ENCODE measurements around the gene BACH2. TPM values are rescaled to one million over a fixed set of nuclear protein-coding genes. Genes with fewer than 3 reads are reported as not detected.
A peak's percentile ranks its signal among the peaks of the same experiment; 100 is the strongest.

Gene BACH2
- total and polyA plus RNA-seq, 2 experiments from 2014 or later, result 1.6 to 5.7 TPM

DNA sequence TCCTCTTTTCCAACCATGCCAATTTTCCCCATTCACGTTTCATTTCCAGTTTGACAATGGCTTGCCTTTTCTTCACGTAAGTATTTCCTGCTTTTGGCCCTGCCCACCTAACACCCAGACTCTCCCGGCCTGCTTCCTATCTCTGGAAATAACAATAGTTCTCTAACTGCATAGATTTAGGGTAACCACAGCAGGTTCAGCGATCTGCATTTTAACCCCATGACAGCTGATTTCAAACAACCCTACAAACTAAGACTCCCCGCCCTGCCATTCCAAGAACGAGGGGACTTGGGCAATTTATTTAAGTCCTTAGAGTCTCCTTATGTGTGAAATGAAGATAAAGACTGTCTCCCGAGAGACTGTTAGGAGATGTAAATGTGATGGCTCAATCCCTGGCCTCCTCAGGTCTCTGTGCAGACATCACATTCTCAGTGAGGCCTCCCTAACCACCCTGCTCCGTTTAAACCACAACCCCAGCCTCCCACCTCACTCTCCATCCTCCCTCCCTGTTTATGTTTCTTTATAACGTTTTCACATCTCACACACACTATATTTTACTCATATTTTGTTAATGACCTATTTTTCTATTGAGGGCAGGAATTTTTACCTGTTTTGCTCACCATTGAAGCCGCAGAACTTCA is 267.5 kb downstream of the BACH2 start:
- no peak for TF ChIP-seq EZH2 (IDR thresholded peaks at IDR 0.05; ENCODE audit: low read depth, unreplicated experiment)
- TF ChIP-seq CREB1 (CRISPR knock-in tag; IDR thresholded peaks at IDR 0.05; ENCODE audit: low read depth), result no peak
- Histone ChIP-seq H3K79me2 (replicated peaks; ENCODE audit: insufficient read depth) (no peaks in the 10 kb centered on the region), H3K27ac (ENCODE audit: low read depth) (no peak overlapping the region), H3K4me3 (no peak overlapping the region), H3K9me2 (ENCODE audit: insufficient read depth) (no peaks in the 10 kb centered on the region), H3F3A (replicated peaks; ENCODE audit: low read depth) (no peaks in the 10 kb centered on the region), H3K27me3 (ENCODE audit: insufficient read depth) (no peaks in the 10 kb centered on the region), H2AFZ (no peak overlapping the region), H3K4me1 (ENCODE audit: insufficient read depth) (no peaks in the 10 kb centered on the region; the same call in 1 of the 2 replicates), H3K4me2 (no peak overlapping the region), H4K20me1 (replicated peaks; ENCODE audit: insufficient read depth) (no peaks in the 10 kb centered on the region), H3K36me3 (ENCODE audit: insufficient read depth) (no peaks in the 10 kb centered on the region)
- Mint-ChIP-seq H3K27me3 (ENCODE audit: insufficient read depth, low read depth, poor library complexity) (peaks cover 4% of the 10 kb centered on the region), H3K27ac (no peak overlapping the region), H3K4me1 (peaks cover 8% of the 10 kb centered on the region), H3K4me3 (no peak overlapping the region), H3K9me3 (no peaks in the 10 kb centered on the region), H3K36me3 (ENCODE audit: low read depth) (no peaks in the 10 kb centered on the region)
- ATAC-seq (peak; percentile 45), DNase-seq (ENCODE audit: low spot score) (peak; percentile 21)

DNA sequence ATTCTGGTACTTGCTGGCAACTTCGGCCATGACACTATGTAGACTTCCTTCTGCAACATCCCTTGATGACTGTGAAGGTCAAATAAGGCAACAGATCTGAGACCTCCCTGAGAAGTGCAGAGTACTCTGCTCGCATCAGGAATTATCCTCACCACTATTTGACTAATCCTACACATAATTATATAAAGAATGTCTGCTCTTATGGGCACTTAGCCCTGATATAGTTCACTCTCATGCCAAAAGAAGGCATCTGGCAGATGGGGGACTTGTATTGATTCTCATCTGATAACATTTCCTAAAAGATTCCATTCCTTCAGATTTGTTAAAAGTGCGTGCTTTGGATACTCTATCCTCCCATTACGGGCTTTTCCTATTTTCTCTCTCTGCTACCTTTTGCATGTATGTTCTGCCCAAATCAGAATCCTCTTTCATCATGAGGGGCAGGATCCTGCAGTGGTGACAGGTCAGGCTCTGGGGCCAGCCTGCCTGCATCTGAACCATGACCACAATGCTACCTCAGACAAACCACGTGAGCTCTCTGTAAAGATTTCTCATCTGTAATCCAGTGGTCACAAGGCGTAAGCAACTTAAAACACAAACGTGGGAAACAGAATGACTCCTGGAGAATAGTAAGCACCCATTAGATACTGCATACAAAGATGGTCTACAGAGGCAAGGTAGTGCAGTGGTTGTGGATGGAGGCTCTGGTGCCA is 268.4 kb downstream of the BACH2 start:
- no peaks in the 10 kb centered on the region for H3K79me2 ChIP-seq (replicated peaks; ENCODE audit: insufficient read depth)
- no peaks in the 10 kb centered on the region for H3K36me3 ChIP-seq (ENCODE audit: insufficient read depth)
- no peaks in the 10 kb centered on the region; the same call in 1 of the 2 replicates for H3K4me1 ChIP-seq (ENCODE audit: insufficient read depth)
- no peaks in the 10 kb centered on the region for H3K27me3 ChIP-seq (ENCODE audit: insufficient read depth)
- ATAC-seq, result no peak
- H4K20me1 ChIP-seq (replicated peaks; ENCODE audit: insufficient read depth), result no peaks in the 10 kb centered on the region
- no peak for DNase-seq (ENCODE audit: low spot score)
- H3F3A ChIP-seq (replicated peaks; ENCODE audit: low read depth), result no peaks in the 10 kb centered on the region
- H3K27ac Mint-ChIP-seq, result no peak overlapping the region
- no peak overlapping the region for H3K27ac ChIP-seq (ENCODE audit: low read depth)
- peaks cover 4% of the 10 kb centered on the region for H3K27me3 Mint-ChIP-seq (ENCODE audit: insufficient read depth, low read depth, poor library complexity)
- H3K36me3 Mint-ChIP-seq (ENCODE audit: low read depth), result no peaks in the 10 kb centered on the region
- H3K4me3 ChIP-seq, result no peak overlapping the region
- H3K9me2 ChIP-seq (ENCODE audit: insufficient read depth), result no peaks in the 10 kb centered on the region
- no peak overlapping the region for H3K4me3 Mint-ChIP-seq
- H3K4me2 ChIP-seq, result no peak overlapping the region
- H3K9me3 Mint-ChIP-seq, result no peaks in the 10 kb centered on the region
- H2AFZ ChIP-seq, result no peak overlapping the region
- peaks cover 8% of the 10 kb centered on the region for H3K4me1 Mint-ChIP-seq
- TF ChIP-seq EZH2 (IDR thresholded peaks at IDR 0.05; ENCODE audit: low read depth, unreplicated experiment), result no peak
- TF ChIP-seq, protein P1, sequence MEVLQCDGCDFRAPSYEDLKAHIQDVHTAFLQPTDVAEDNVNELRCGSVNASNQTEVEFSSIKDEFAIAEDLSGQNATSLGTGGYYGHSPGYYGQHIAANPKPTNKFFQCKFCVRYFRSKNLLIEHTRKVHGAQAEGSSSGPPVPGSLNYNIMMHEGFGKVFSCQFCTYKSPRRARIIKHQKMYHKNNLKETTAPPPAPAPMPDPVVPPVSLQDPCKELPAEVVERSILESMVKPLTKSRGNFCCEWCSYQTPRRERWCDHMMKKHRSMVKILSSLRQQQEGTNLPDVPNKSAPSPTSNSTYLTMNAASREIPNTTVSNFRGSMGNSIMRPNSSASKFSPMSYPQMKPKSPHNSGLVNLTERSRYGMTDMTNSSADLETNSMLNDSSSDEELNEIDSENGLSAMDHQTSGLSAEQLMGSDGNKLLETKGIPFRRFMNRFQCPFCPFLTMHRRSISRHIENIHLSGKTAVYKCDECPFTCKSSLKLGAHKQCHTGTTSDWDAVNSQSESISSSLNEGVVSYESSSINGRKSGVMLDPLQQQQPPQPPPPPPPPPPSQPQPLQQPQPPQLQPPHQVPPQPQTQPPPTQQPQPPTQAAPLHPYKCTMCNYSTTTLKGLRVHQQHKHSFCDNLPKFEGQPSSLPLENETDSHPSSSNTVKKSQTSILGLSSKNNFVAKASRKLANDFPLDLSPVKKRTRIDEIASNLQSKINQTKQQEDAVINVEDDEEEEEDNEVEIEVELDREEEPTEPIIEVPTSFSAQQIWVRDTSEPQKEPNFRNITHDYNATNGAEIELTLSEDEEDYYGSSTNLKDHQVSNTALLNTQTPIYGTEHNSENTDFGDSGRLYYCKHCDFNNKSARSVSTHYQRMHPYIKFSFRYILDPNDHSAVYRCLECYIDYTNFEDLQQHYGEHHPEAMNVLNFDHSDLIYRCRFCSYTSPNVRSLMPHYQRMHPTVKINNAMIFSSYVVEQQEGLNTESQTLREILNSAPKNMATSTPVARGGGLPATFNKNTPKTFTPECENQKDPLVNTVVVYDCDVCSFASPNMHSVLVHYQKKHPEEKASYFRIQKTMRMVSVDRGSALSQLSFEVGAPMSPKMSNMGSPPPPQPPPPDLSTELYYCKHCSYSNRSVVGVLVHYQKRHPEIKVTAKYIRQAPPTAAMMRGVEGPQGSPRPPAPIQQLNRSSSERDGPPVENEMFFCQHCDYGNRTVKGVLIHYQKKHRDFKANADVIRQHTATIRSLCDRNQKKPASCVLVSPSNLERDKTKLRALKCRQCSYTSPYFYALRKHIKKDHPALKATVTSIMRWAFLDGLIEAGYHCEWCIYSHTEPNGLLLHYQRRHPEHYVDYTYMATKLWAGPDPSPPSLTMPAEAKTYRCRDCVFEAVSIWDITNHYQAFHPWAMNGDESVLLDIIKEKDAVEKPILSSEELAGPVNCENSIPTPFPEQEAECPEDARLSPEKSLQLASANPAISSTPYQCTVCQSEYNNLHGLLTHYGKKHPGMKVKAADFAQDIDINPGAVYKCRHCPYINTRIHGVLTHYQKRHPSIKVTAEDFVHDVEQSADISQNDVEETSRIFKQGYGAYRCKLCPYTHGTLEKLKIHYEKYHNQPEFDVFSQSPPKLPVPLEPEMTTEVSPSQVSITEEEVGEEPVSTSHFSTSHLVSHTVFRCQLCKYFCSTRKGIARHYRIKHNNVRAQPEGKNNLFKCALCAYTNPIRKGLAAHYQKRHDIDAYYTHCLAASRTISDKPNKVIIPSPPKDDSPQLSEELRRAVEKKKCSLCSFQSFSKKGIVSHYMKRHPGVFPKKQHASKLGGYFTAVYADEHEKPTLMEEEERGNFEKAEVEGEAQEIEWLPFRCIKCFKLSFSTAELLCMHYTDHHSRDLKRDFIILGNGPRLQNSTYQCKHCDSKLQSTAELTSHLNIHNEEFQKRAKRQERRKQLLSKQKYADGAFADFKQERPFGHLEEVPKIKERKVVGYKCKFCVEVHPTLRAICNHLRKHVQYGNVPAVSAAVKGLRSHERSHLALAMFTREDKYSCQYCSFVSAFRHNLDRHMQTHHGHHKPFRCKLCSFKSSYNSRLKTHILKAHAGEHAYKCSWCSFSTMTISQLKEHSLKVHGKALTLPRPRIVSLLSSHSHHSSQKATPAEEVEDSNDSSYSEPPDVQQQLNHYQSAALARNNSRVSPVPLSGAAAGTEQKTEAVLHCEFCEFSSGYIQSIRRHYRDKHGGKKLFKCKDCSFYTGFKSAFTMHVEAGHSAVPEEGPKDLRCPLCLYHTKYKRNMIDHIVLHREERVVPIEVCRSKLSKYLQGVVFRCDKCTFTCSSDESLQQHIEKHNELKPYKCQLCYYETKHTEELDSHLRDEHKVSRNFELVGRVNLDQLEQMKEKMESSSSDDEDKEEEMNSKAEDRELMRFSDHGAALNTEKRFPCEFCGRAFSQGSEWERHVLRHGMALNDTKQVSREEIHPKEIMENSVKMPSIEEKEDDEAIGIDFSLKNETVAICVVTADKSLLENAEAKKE (CRISPR knock-in tag; IDR thresholded peaks at IDR 0.05), result no peak
- TF ChIP-seq, protein P2, sequence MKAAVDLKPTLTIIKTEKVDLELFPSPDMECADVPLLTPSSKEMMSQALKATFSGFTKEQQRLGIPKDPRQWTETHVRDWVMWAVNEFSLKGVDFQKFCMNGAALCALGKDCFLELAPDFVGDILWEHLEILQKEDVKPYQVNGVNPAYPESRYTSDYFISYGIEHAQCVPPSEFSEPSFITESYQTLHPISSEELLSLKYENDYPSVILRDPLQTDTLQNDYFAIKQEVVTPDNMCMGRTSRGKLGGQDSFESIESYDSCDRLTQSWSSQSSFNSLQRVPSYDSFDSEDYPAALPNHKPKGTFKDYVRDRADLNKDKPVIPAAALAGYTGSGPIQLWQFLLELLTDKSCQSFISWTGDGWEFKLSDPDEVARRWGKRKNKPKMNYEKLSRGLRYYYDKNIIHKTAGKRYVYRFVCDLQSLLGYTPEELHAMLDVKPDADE (IDR thresholded peaks at IDR 0.05), result no peak
- TF ChIP-seq, protein P3, sequence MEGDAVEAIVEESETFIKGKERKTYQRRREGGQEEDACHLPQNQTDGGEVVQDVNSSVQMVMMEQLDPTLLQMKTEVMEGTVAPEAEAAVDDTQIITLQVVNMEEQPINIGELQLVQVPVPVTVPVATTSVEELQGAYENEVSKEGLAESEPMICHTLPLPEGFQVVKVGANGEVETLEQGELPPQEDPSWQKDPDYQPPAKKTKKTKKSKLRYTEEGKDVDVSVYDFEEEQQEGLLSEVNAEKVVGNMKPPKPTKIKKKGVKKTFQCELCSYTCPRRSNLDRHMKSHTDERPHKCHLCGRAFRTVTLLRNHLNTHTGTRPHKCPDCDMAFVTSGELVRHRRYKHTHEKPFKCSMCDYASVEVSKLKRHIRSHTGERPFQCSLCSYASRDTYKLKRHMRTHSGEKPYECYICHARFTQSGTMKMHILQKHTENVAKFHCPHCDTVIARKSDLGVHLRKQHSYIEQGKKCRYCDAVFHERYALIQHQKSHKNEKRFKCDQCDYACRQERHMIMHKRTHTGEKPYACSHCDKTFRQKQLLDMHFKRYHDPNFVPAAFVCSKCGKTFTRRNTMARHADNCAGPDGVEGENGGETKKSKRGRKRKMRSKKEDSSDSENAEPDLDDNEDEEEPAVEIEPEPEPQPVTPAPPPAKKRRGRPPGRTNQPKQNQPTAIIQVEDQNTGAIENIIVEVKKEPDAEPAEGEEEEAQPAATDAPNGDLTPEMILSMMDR (conservative IDR thresholded peaks at IDR 0.05; ENCODE audit: low read depth in 2 of 2), result no peak
- TF ChIP-seq, protein P4, sequence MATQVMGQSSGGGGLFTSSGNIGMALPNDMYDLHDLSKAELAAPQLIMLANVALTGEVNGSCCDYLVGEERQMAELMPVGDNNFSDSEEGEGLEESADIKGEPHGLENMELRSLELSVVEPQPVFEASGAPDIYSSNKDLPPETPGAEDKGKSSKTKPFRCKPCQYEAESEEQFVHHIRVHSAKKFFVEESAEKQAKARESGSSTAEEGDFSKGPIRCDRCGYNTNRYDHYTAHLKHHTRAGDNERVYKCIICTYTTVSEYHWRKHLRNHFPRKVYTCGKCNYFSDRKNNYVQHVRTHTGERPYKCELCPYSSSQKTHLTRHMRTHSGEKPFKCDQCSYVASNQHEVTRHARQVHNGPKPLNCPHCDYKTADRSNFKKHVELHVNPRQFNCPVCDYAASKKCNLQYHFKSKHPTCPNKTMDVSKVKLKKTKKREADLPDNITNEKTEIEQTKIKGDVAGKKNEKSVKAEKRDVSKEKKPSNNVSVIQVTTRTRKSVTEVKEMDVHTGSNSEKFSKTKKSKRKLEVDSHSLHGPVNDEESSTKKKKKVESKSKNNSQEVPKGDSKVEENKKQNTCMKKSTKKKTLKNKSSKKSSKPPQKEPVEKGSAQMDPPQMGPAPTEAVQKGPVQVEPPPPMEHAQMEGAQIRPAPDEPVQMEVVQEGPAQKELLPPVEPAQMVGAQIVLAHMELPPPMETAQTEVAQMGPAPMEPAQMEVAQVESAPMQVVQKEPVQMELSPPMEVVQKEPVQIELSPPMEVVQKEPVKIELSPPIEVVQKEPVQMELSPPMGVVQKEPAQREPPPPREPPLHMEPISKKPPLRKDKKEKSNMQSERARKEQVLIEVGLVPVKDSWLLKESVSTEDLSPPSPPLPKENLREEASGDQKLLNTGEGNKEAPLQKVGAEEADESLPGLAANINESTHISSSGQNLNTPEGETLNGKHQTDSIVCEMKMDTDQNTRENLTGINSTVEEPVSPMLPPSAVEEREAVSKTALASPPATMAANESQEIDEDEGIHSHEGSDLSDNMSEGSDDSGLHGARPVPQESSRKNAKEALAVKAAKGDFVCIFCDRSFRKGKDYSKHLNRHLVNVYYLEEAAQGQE (IDR thresholded peaks at IDR 0.05; ENCODE audit: unreplicated experiment), result no peak

All from GM23338 (cell line).